ENCODE measurements around the gene PNPLA1. TPM values are rescaled to one million over a fixed set of nuclear protein-coding genes. Genes with fewer than 3 reads are reported as not detected.

PNPLA1 gene
- total RNA-seq, 1 donor, result under 0.01 TPM

GRCh38 chr6:36346486-36347273 lies 76.8 kb downstream of the PNPLA1 start:
- TF ChIP-seq, protein P1, sequence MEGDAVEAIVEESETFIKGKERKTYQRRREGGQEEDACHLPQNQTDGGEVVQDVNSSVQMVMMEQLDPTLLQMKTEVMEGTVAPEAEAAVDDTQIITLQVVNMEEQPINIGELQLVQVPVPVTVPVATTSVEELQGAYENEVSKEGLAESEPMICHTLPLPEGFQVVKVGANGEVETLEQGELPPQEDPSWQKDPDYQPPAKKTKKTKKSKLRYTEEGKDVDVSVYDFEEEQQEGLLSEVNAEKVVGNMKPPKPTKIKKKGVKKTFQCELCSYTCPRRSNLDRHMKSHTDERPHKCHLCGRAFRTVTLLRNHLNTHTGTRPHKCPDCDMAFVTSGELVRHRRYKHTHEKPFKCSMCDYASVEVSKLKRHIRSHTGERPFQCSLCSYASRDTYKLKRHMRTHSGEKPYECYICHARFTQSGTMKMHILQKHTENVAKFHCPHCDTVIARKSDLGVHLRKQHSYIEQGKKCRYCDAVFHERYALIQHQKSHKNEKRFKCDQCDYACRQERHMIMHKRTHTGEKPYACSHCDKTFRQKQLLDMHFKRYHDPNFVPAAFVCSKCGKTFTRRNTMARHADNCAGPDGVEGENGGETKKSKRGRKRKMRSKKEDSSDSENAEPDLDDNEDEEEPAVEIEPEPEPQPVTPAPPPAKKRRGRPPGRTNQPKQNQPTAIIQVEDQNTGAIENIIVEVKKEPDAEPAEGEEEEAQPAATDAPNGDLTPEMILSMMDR (IDR thresholded peaks at IDR 0.05; ENCODE audit: extremely low read depth, low read depth, low read length), result no peak
- Histone ChIP-seq H3K36me3 (ENCODE audit: insufficient read depth, low read length) (no peaks in the 10 kb centered on the region), H3K4me1 (ENCODE audit: insufficient read depth, low read length) (peaks cover 21% of the 10 kb centered on the region), H3K4me3 (ENCODE audit: insufficient read depth, low read length) (no peak overlapping the region), H4K20me1 (ENCODE audit: insufficient read depth, low read length) (no peaks in the 10 kb centered on the region), H3K4me2 (ENCODE audit: insufficient read depth, low read length) (no peak overlapping the region), H3K79me2 (ENCODE audit: insufficient read depth, low read length) (no peaks in the 10 kb centered on the region), H3K27ac (ENCODE audit: low read depth, low read length) (no peak overlapping the region), H3K9me3 (ENCODE audit: low read depth, low read length) (no peaks in the 10 kb centered on the region), H3K27me3 (ENCODE audit: insufficient read depth, low read length) (no peaks in the 10 kb centered on the region), H2AFZ (ENCODE audit: low read length) (no peak overlapping the region)
- DNase-seq (ENCODE audit: insufficient read length, low spot score, missing footprints), result no peak

- H3K4me2 ChIP-seq (ENCODE audit: insufficient read depth, low read length), result no peak overlapping the region
- H3K4me3 ChIP-seq (ENCODE audit: insufficient read depth, low read length), result no peak overlapping the region
- DNase-seq (ENCODE audit: insufficient read length, low spot score, missing footprints), result peak; percentile 26
- no peaks in the 10 kb centered on the region for H3K27me3 ChIP-seq (ENCODE audit: insufficient read depth, low read length)
- no peak overlapping the region for H3K27ac ChIP-seq (ENCODE audit: low read depth, low read length)
- no peaks in the 10 kb centered on the region for H4K20me1 ChIP-seq (ENCODE audit: insufficient read depth, low read length)
- H3K4me1 ChIP-seq (ENCODE audit: insufficient read depth, low read length), result peaks cover 24% of the 10 kb centered on the region
- H3K79me2 ChIP-seq (ENCODE audit: insufficient read depth, low read length), result no peaks in the 10 kb centered on the region
- no peaks in the 10 kb centered on the region for H3K36me3 ChIP-seq (ENCODE audit: insufficient read depth, low read length)
- peak overlapping the region; percentile 28 for H2AFZ ChIP-seq (ENCODE audit: low read length)
- no peaks in the 10 kb centered on the region for H3K9me3 ChIP-seq (ENCODE audit: low read depth, low read length)
- TF ChIP-seq, protein P1 (IDR thresholded peaks at IDR 0.05; ENCODE audit: extremely low read depth, low read depth, low read length), result no peak
Observed at GRCh38 chr6:36347621-36348020, 77.8 kb downstream of the PNPLA1 start.

- no peak for DNase-seq (ENCODE audit: insufficient read length, low spot score, missing footprints)
- no peaks in the 10 kb centered on the region for H3K36me3 ChIP-seq (ENCODE audit: insufficient read depth, low read length)
- no peaks in the 10 kb centered on the region for H3K27me3 ChIP-seq (ENCODE audit: insufficient read depth, low read length)
- no peak overlapping the region for H3K4me3 ChIP-seq (ENCODE audit: insufficient read depth, low read length)
- TF ChIP-seq, protein P1 (IDR thresholded peaks at IDR 0.05; ENCODE audit: extremely low read depth, low read depth, low read length), result no peak
- H3K79me2 ChIP-seq (ENCODE audit: insufficient read depth, low read length), result no peaks in the 10 kb centered on the region
- no peaks in the 10 kb centered on the region for H3K9me3 ChIP-seq (ENCODE audit: low read depth, low read length)
- no peak overlapping the region for H3K27ac ChIP-seq (ENCODE audit: low read depth, low read length)
- H4K20me1 ChIP-seq (ENCODE audit: insufficient read depth, low read length), result no peaks in the 10 kb centered on the region
- H3K4me2 ChIP-seq (ENCODE audit: insufficient read depth, low read length), result no peak overlapping the region
- peaks cover 29% of the 10 kb centered on the region for H3K4me1 ChIP-seq (ENCODE audit: insufficient read depth, low read length)
- H2AFZ ChIP-seq (ENCODE audit: low read length), result no peak overlapping the region
Observed at GRCh38 chr6:36349240-36349639, 79.4 kb downstream of the PNPLA1 start.

DNA sequence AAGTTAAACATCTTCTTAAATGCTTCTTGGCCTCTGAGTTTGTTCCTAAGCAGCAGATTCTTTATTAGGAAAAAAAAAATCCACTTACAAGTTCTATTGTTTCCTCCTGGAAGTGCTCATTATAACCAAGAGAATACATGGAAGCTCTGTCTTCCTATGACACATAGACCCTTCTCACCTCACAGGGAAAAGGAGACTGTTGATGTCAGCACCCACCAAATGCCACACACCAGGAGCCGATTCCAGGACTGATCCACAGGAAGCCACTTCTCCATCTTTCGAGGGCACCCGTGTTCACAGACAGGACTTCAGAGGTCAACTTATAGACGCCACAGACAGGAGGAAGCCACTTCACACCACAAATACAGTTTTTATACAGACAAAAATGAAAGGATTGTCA lies 80.2 kb downstream of the PNPLA1 start:
- TF ChIP-seq, protein P1 (IDR thresholded peaks at IDR 0.05; ENCODE audit: extremely low read depth, low read depth, low read length), result no peak
- peak overlapping the region; percentile 95 for H3K27ac ChIP-seq (ENCODE audit: low read depth, low read length)
- H3K4me2 ChIP-seq (ENCODE audit: insufficient read depth, low read length), result no peak overlapping the region
- no peaks in the 10 kb centered on the region for H3K27me3 ChIP-seq (ENCODE audit: insufficient read depth, low read length)
- H3K79me2 ChIP-seq (ENCODE audit: insufficient read depth, low read length), result no peaks in the 10 kb centered on the region
- no peak overlapping the region for H3K4me3 ChIP-seq (ENCODE audit: insufficient read depth, low read length)
- no peak for DNase-seq (ENCODE audit: insufficient read length, low spot score, missing footprints)
- H2AFZ ChIP-seq (ENCODE audit: low read length), result no peak overlapping the region
- no peaks in the 10 kb centered on the region for H3K9me3 ChIP-seq (ENCODE audit: low read depth, low read length)
- no peaks in the 10 kb centered on the region for H3K36me3 ChIP-seq (ENCODE audit: insufficient read depth, low read length)
- peaks cover 29% of the 10 kb centered on the region for H3K4me1 ChIP-seq (ENCODE audit: insufficient read depth, low read length)
- no peaks in the 10 kb centered on the region for H4K20me1 ChIP-seq (ENCODE audit: insufficient read depth, low read length)
